Neutrophil (primary cell): ENCODE data around the gene AQP9.

ENCODE experiments used
- H3K27ac ChIP-seq: fragments of 200-600 bp; sonication (generic); 2 replicates; pipeline ENCODE4 v1.5.1; 2016; ENCODE audit warnings: mild to moderate bottlenecking, moderate library complexity
- H3K27me3 ChIP-seq: fragments of 200-600 bp; sonication (generic); 2 replicates; pipeline ENCODE4 v1.6.0; 2016; ENCODE audit warnings: mild to moderate bottlenecking
- H3K36me3 ChIP-seq: fragments of 200-600 bp; sonication (generic); 2 replicates; pipeline ENCODE4 v1.5.1; 2017
- H3K4me1 ChIP-seq, 2 experiments: fragments of 200-600 bp in 1 of 2; sonication (generic) in 1 of 2; 1 replicate in 1 of 2; 2 replicates in 1 of 2; pipeline versions ENCODE4 v1.5.1 to v1.6.1; 2013 to 2016; ENCODE audit warnings: low read depth in 1 of 2, low read length in 1 of 2, mild to moderate bottlenecking in 1 of 2, moderate library complexity in 1 of 2; ENCODE audit not compliant: control insufficient read depth in 1 of 2, insufficient read depth in 1 of 2
- H3K4me3 ChIP-seq, 2 experiments: fragments of 200-600 bp in 1 of 2; sonication (generic) in 1 of 2; 1 replicate in 1 of 2; 2 replicates in 1 of 2; pipeline ENCODE4 v1.5.1; 2013 to 2016; ENCODE audit warnings: low read depth in 1 of 2, low read length in 1 of 2, mild to moderate bottlenecking in 1 of 2, moderate library complexity in 1 of 2
- H3K9me3 ChIP-seq: fragments of 200-600 bp; sonication (generic); 2 replicates; pipeline ENCODE4 v1.5.1; 2016
- TF ChIP-seq, protein P1 (sequence below): fragments of 200-600 bp; sonication (generic); IDR thresholded peaks from 2 replicates; pipeline ENCODE4 v1.5.1; 2016; ENCODE audit warnings: antibody characterized with exemption

AQP9 gene

DNA sequence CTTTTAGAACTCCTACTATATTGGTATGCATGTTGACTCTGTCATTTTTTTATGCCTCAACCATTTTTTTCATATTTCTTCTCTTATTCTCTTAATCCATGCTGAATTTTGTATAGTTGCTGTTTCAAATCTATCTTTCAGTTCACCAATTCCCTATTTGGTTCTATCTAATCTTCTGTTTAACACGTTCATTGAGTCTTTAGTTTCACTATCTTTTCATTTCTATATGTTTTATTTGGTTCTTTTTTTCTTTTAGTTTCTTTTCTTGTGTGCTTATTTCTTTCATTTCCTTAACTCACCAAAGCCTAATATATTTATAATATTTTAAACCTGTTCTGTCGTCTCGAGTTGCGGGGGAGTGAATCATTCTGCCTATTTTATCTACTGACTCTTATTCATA, 8.0 kb downstream of the AQP9 start:
- Histone ChIP-seq H3K4me3 (peak overlapping the region; percentile 80 to 81), H3K27ac (peak overlapping the region; percentile 98), H3K36me3 (peaks cover 50% of the 10 kb centered on the region), H3K27me3 (no peaks in the 10 kb centered on the region), H3K4me1 (peaks cover 87 to 91% of the 10 kb centered on the region in 2 experiments), H3K9me3 (no peaks in the 10 kb centered on the region)
- TF ChIP-seq, protein P1, sequence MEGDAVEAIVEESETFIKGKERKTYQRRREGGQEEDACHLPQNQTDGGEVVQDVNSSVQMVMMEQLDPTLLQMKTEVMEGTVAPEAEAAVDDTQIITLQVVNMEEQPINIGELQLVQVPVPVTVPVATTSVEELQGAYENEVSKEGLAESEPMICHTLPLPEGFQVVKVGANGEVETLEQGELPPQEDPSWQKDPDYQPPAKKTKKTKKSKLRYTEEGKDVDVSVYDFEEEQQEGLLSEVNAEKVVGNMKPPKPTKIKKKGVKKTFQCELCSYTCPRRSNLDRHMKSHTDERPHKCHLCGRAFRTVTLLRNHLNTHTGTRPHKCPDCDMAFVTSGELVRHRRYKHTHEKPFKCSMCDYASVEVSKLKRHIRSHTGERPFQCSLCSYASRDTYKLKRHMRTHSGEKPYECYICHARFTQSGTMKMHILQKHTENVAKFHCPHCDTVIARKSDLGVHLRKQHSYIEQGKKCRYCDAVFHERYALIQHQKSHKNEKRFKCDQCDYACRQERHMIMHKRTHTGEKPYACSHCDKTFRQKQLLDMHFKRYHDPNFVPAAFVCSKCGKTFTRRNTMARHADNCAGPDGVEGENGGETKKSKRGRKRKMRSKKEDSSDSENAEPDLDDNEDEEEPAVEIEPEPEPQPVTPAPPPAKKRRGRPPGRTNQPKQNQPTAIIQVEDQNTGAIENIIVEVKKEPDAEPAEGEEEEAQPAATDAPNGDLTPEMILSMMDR: no peak

- Histone ChIP-seq H3K9me3 (no peaks in the 10 kb centered on the region), H3K36me3 (peaks cover 44% of the 10 kb centered on the region), H3K4me1 (peaks cover 82 to 86% of the 10 kb centered on the region in 2 experiments), H3K27ac (peak overlapping the region; percentile 98), H3K27me3 (no peaks in the 10 kb centered on the region), H3K4me3 (peak overlapping the region; percentile 80 to 81)
- TF ChIP-seq, protein P1: peak; percentile 8
Measured at GRCh38 chr15:58146749-58147148, 8.6 kb downstream of the AQP9 start.

DNA sequence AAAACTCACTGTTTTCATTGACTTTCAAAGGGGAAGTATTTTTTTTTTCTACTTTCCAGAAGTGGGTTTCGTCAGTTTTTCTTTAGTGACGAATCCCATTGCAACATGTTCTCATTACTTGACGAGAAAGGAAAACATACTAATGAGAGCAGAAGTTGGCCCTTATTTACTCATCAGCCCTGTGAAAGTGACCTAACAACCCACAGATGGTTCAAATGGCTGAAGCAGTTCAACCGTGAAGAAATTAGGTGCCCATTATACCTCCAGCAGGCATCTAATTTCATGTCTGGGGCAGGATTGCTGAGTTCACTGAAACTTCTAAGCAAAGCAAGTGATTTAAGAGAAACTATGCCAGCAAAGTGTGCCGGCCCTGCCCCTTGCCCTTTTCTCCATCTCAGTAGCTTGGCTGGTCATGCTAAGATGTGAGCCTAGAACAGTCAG, 9.0 kb downstream of the AQP9 start:
- TF ChIP-seq, protein P1: peak; percentile 5
- Histone ChIP-seq H3K9me3 (no peaks in the 10 kb centered on the region), H3K36me3 (peaks cover 40% of the 10 kb centered on the region), H3K27me3 (no peaks in the 10 kb centered on the region), H3K4me1 (peaks cover 78 to 81% of the 10 kb centered on the region in 2 experiments), H3K4me3 (peak overlapping the region; percentile 80 to 81), H3K27ac (peak overlapping the region; percentile 98)

DNA sequence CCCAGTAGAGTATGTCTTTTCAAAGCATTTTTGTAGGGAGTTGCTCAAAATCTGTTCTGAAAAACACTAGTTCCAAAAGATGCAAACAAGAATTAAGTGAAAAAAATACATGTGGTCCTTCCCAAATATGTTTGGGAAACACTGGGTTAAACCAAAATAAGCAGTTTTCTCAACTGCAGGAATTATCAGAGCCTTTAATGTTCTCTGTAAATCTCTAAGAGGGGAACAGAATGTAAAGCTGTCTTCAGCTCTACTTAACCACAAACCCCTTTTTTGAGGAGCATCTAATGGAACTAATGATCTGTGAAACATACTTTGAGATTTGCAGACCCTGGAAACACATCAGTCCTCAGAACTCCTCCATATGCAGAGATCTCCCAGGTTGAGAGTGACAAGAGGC, 9.9 kb downstream of the AQP9 start:
- H3K4me1 ChIP-seq: peaks cover 68 to 72% of the 10 kb centered on the region in 2 experiments
- H3K27ac ChIP-seq: peak overlapping the region; percentile 98
- TF ChIP-seq, protein P1: no peak
- no peaks in the 10 kb centered on the region for H3K9me3 ChIP-seq
- peaks cover 31% of the 10 kb centered on the region for H3K36me3 ChIP-seq
- no peaks in the 10 kb centered on the region for H3K27me3 ChIP-seq
- peak overlapping the region; percentile 80 to 81 for H3K4me3 ChIP-seq

- peaks cover 25% of the 10 kb centered on the region for H3K36me3 ChIP-seq
- no peaks in the 10 kb centered on the region for H3K9me3 ChIP-seq
- TF ChIP-seq, protein P1: no peak
- H3K4me1 ChIP-seq: peaks cover 61 to 65% of the 10 kb centered on the region in 2 experiments
- no peaks in the 10 kb centered on the region for H3K27me3 ChIP-seq
- H3K4me3 ChIP-seq: peak overlapping the region; percentile 80 to 81
- peak overlapping the region; percentile 98 for H3K27ac ChIP-seq
Measured at GRCh38 chr15:58148633-58149445, 10.7 kb downstream of the AQP9 start.
